Sigmoid colon (tissue), 7 donors: Measurements from ENCODE around the gene ZNF200. TPM values are rescaled to one million over a fixed set of nuclear protein-coding genes. Genes with fewer than 3 reads are reported as not detected.

Source experiments
- DNase-seq: peaks from one replicate; pipeline ENCODE4 v3.0.0-alpha.2; 2019
- H3K27ac ChIP-seq, 4 donors: fragments of 200-600 bp; sonication (generic); one replicate each; pipeline ENCODE4 v1.5.1; 2016 to 2019; ENCODE audit warnings: mild to moderate bottlenecking in 1 of 4
- H3K27me3 ChIP-seq, 3 donors: fragments of 200-600 bp; sonication (generic); one replicate each; pipeline ENCODE4 v1.5.1; 2019; ENCODE audit warnings: mild to moderate bottlenecking in 1 of 3
- H3K36me3 ChIP-seq, 4 donors: fragments of 200-600 bp; sonication (generic); one replicate each; pipeline ENCODE4 v1.5.1; 2016 to 2019
- H3K4me1 ChIP-seq, 4 donors: fragments of 200-600 bp; sonication (generic); one replicate each; pipeline ENCODE4 v1.5.1; 2017 to 2019
- H3K4me3 ChIP-seq, 4 donors: fragments of 200-600 bp; sonication (generic); one replicate each; pipeline ENCODE4 v1.5.1; 2017 to 2019; ENCODE audit warnings: mild to moderate bottlenecking in 2 of 4, moderate library complexity in 1 of 4
- H3K9me3 ChIP-seq, 4 donors: fragments of 200-600 bp in 3 of 4; sonication (generic) in 3 of 4; one replicate each; pipeline versions ENCODE4 v1.5.1 to v1.6.1; 2013 to 2019
- CTCF ChIP-seq, 4 experiments: fragments of 450-650 bp in 3 of 4; fragments of 200-600 bp in 1 of 4; IDR thresholded peaks; one replicate each; pipeline ENCODE4 v1.5.1; 2016 to 2019; ENCODE audit warnings: antibody characterized with exemption in 4 of 4, mild to moderate bottlenecking in 3 of 4, moderate library complexity in 2 of 4
- EP300 ChIP-seq, 4 donors: sonication (generic); formaldehyde crosslinking; IDR thresholded peaks; one replicate each; pipeline ENCODE4 v1.6.1; 2017; ENCODE audit warnings: antibody characterized with exemption in 4 of 4
- POLR2A ChIP-seq, 2 donors: fragments of 450-650 bp; IDR thresholded peaks; one replicate each; pipeline ENCODE4 v1.6.1; 2016; ENCODE audit warnings: antibody characterized with exemption in 2 of 2, mild to moderate bottlenecking in 2 of 2, moderate library complexity in 2 of 2
- POLR2AphosphoS5 ChIP-seq, 4 donors: sonication (generic); formaldehyde crosslinking; IDR thresholded peaks; one replicate each; pipeline ENCODE4 v1.6.1; 2017; ENCODE audit warnings: antibody characterized with exemption in 4 of 4
- WGBS, 2 donors: extraction: QIAGEN DNeasy Blood & Tissue Kit; methylation state at CpG; one replicate each; pipeline ENCODE4 v1.1.7; 2013; 5-methylcytosine and 5-hydroxymethylcytosine counted together
- intact Hi-C: fragments of 100-400 bp; cut with DNase I; formaldehyde crosslinking; loops from one replicate; pipeline ENCODE4 v1.15.1; 2023
- polyA plus RNA-seq, 3 donors: library from polyadenylated mRNA; stranded (reverse); fragments of 200-250 nt; gene quantifications; one replicate each; pipeline ENCODE4 v1.2.3, GENCODE V29; 2013
- total RNA-seq, 4 donors: library from RNA; depleted of rRNA; stranded (reverse); fragments of >200 nt; gene quantifications; one replicate each; pipeline ENCODE4 v1.1.0, GENCODE V29; 2016
- donor health status: healthy with polysubstance abuse.
- donor health status: Bipolar disorder and iron deficiency.
- donor health status: healthy.

Gene ZNF200
- total and polyA plus RNA-seq, 7 donors: 2.8 to 6.8 (median 5.5) TPM

GRCh38 chr16:3188925-3189825 is 45.8 kb downstream of the ZNF200 start:
- no peak for TF ChIP-seq POLR2A (IDR thresholded peaks at IDR 0.05)
- no peak for TF ChIP-seq EP300 (IDR thresholded peaks at IDR 0.05)
- no peak for TF ChIP-seq POLR2AphosphoS5 (IDR thresholded peaks at IDR 0.05)
- no peak for TF ChIP-seq CTCF (IDR thresholded peaks at IDR 0.05)
- no peak overlapping the region for H3K4me3 ChIP-seq
- H3K9me3 ChIP-seq: no peaks in the 10 kb centered on the region
- peaks cover 68 to 100% (median 85%) of the 10 kb centered on the region in 3 donors for H3K27me3 ChIP-seq
- DNase-seq: no peak
- WGBS, 2 donors: 2 to 8% methylated on average over 61 of the region's 61 CpGs
- intact Hi-C loops: no loop called here
- peaks cover 0 to 25% (median 14%) of the 10 kb centered on the region in 4 donors for H3K4me1 ChIP-seq
- H3K27ac ChIP-seq: no peak overlapping the region
- H3K36me3 ChIP-seq: no peaks in the 10 kb centered on the region

- Histone ChIP-seq H3K27me3 (peaks cover 68 to 100% (median 85%) of the 10 kb centered on the region in 3 donors), H3K4me3 (no peak overlapping the region), H3K9me3 (no peaks in the 10 kb centered on the region), H3K27ac (no peak overlapping the region), H3K4me1 (peaks cover 0 to 28% (median 14%) of the 10 kb centered on the region in 4 donors), H3K36me3 (no peaks in the 10 kb centered on the region)
- 2 to 8% methylated on average over 13 of the region's 13 CpGs for WGBS, 2 donors
- intact Hi-C loops: no loop called here
- TF ChIP-seq EP300 (IDR thresholded peaks at IDR 0.05) (no peak), POLR2AphosphoS5 (IDR thresholded peaks at IDR 0.05) (no peak), CTCF (IDR thresholded peaks at IDR 0.05) (no peak), POLR2A (IDR thresholded peaks at IDR 0.05) (no peak)
- no peak for DNase-seq
Observed at GRCh38 chr16:3188675-3188924, 46.4 kb downstream of the ZNF200 start.

- Histone ChIP-seq H3K36me3 (no peaks in the 10 kb centered on the region), H3K27me3 (peaks cover 69 to 100% (median 85%) of the 10 kb centered on the region in 3 donors), H3K4me1 (peaks cover 0 to 34% (median 20%) of the 10 kb centered on the region in 4 donors), H3K4me3 (no peak within 1 kb of the TSS), H3K9me3 (no peaks in the 10 kb centered on the region), H3K27ac (no peak within 1 kb of the TSS)
- WGBS, 2 donors: 3 to 10% methylated on average over 51 of the region's 51 CpGs
- TF ChIP-seq EP300 (IDR thresholded peaks at IDR 0.05) (no peak), CTCF (IDR thresholded peaks at IDR 0.05) (no peak), POLR2A (IDR thresholded peaks at IDR 0.05) (no peak), POLR2AphosphoS5 (IDR thresholded peaks at IDR 0.05) (no peak)
- intact Hi-C loops: no loop called here
- no peak for DNase-seq
Observed at GRCh38 chr16:3187798-3188674, 46.9 kb downstream of the ZNF200 start, which contains the start of gene OR1F1. Gene OR1F1 (plus strand): TSS chr16:3188204.

GRCh38 chr16:3186946-3187690 is 47.8 kb downstream of the ZNF200 start:
- intact Hi-C loops: no loop called here
- H3K4me3 ChIP-seq: no peak overlapping the region
- no peak overlapping the region for H3K27ac ChIP-seq
- TF ChIP-seq EP300 (IDR thresholded peaks at IDR 0.05) (no peak), CTCF (IDR thresholded peaks at IDR 0.05) (no peak), POLR2A (IDR thresholded peaks at IDR 0.05) (no peak), POLR2AphosphoS5 (IDR thresholded peaks at IDR 0.05) (no peak)
- H3K9me3 ChIP-seq: no peaks in the 10 kb centered on the region
- no peaks in the 10 kb centered on the region for H3K36me3 ChIP-seq
- 66 to 76% methylated on average over 23 of the region's 23 CpGs for WGBS, 2 donors
- no peak for DNase-seq
- H3K27me3 ChIP-seq: peaks cover 69 to 100% (median 85%) of the 10 kb centered on the region in 3 donors
- peaks cover 0 to 41% (median 26%) of the 10 kb centered on the region in 4 donors for H3K4me1 ChIP-seq
